C4-2B (cell line): ENCODE results near the gene ERC1.

Experiments used
- ZFX ChIP-seq: fragments of 450-650 bp; IDR thresholded peaks from 2 replicates; pipeline ENCODE4 v1.6.1; 2017
- TF ChIP-seq, protein P1 (sequence below): fragments of 450-650 bp; conservative IDR thresholded peaks from 2 replicates; pipeline ENCODE4 v1.5.1; 2017; ENCODE audit warnings: mild to moderate bottlenecking

DNA sequence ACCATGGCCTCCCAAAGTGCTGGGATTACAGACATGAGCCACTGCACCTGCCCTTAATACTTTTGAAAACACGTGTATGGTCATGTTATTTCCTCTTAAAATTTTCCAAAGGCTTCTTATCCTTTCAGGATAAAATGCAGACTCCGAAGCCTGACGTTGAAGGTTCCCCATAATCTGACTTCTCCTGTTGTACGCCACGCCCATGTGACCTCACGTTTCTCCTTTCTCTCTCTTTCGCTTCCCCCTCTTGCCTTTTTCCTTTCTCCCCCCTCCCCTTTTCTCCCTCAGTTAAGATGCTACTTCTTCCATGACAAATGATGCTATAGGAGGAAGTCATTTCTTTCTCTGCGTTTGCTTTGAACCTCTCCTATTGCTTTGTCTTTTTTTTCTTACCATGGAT lies 337.4 kb downstream of the ERC1 start:
- TF ChIP-seq, protein P1, sequence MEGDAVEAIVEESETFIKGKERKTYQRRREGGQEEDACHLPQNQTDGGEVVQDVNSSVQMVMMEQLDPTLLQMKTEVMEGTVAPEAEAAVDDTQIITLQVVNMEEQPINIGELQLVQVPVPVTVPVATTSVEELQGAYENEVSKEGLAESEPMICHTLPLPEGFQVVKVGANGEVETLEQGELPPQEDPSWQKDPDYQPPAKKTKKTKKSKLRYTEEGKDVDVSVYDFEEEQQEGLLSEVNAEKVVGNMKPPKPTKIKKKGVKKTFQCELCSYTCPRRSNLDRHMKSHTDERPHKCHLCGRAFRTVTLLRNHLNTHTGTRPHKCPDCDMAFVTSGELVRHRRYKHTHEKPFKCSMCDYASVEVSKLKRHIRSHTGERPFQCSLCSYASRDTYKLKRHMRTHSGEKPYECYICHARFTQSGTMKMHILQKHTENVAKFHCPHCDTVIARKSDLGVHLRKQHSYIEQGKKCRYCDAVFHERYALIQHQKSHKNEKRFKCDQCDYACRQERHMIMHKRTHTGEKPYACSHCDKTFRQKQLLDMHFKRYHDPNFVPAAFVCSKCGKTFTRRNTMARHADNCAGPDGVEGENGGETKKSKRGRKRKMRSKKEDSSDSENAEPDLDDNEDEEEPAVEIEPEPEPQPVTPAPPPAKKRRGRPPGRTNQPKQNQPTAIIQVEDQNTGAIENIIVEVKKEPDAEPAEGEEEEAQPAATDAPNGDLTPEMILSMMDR: no peak
- TF ChIP-seq ZFX: no peak
